ENCODE measurements around the gene PPM1M. TPM values are rescaled to one million over a fixed set of nuclear protein-coding genes. Genes with fewer than 3 reads are reported as not detected.
"Not testable (repeated sequence)": the region's sequence is repeated elsewhere in the genome, so short reads cannot be mapped to it uniquely, and the experiment has no call there.

PPM1M gene
- total RNA-seq, 1 experiment from 2014 or later = 4.6 TPM

DNA sequence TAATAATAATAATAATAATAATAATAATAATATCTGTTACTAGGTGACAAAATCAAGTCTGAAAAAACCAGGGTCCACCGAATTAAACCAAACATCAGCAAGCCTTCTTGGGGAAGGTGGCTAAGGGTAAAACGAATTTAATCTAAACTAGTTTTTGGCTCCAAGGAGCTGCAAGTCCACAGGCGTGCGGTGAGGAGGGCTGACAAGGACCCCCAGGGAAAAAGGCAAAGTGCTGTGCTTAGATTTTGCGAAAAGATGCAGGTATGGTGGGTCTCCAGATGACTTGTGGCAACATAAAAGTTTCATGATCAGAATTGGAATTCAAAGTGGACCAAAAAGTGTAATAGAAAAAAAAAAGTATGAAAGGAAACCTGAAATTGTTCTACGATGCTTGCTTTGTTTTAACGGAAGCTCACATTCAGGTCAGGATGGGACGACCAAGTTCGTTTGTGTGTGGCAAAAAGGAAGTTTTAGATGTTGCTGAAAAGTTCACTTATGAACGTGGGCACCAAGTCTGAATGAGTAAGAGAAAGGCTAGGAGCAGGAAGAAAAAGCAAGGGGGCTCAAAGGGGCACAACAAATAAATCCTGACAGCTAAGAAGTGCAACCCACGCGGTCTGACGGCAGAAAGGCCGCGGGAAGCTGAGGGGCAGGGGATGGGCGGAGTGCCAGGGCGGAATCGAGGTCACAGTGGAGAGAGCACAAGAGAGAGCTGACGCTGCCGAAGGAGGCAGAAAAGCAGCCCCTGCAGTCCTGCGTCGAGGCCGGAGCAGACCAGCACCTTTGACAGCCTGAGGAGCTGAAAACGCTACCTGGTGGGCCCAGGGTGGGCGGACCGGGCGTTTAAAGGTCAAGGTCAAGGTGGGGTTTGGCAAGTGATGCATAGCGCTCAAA is 31.8 kb downstream of the PPM1M start:
- peak; percentile 54 for DNase-seq (ENCODE audit: low read depth)

DNA sequence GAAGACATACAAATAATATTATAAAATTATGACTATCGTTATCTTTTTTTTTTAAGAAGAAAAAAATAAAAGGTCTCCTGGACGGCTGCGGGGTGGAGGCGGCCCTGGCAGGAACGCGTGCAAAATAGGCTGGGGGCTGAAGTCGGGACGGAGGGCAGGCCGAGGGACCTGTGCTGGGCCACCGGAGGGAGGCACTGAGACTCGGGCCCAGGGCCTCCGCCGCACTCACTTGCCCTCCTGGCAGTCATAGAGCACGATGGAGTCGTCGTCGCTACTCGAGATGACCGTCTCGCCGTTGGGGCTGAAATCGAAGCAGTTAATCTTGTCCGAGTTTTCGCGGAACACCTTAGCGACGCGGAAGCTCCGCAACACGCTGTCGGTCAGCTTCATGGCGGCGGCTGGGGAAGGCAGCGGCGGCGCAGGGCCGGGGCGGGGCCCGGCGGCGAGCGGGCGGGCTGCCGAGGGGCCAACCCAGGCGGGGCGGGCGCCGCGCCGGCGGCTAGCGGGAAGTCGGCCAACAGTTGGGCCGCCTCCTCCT is 32.5 kb downstream of the PPM1M start:
- DNase-seq (ENCODE audit: low read depth) = peak; percentile 54

DNA sequence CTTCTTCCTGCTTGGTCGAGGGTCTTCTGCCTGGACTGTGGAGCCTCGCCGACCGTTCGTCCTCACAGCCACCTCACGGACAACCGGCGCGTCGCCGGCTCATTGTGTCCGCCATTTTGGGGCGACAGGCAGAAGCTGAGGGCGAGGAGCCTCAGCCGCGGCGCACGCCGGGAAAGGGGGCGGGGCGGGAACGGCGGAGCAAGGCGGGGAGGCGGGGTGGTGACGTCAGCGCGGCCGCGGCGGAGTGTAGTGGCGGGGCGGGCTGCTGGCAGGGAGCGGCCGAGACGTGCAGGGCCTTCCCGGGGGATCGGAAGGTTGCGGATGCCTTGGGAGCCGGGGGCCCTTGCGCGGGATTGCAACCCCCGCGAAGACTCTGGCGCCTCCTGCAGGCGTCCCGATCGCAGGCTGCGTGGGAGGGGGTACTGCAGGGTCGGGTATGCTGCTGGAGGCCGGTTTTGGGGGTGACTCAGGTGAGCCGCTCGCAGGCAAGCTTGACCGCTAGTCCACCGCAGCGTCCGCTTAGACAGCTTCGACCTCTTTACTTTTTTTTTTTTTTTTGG is 33.0 kb downstream of the PPM1M start, which contains the start of gene WDR82:
Gene WDR82, minus strand, starts transcription at position 140 of the 560 bp plus-strand sequence. CDS start 288 bp downstream, outside the sequence.
- DNase-seq (ENCODE audit: low read depth) = peak; percentile 80

DNA sequence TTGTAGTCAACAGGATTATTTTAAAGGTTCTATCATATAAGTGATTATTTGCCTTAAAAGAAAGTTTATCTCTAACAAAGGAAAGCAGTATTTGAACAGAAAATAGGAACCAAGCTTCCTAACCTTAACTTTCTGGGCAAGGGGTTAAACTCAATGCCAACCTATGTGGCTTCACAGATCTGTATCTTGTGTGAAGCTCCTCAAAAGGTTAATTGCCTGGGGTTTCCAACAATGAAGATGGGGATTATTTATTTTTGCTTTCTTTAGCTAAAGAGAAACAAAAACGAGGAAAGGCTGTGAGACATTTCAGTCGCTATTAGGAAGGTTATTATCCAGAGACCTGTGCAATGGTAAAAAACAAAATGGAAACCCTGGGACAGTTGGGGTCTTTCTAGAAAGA is 34.0 kb downstream of the PPM1M start:
- DNase-seq (ENCODE audit: low read depth) = no peak

DNA sequence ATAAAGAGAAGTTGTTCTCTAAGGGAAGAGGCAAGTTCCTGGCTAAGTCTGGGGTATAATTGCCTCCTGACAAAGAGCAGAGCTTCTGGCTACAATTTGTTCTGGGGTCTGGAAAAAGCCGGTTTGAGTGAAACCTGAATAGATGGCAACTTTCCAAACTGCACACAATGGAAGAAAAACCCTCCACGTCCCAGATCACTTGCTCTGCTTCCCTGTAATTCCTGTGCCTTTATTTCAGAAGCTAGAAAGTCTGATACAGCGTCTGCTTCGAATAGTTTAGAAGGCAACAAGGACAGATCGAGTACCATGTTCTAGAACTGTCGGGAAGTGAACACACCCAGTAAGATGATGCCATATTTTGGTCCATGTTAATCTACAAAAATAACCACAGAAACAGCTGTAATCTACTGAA is 34.5 kb downstream of the PPM1M start:
- peak; percentile 22 for DNase-seq (ENCODE audit: low read depth)

DNA sequence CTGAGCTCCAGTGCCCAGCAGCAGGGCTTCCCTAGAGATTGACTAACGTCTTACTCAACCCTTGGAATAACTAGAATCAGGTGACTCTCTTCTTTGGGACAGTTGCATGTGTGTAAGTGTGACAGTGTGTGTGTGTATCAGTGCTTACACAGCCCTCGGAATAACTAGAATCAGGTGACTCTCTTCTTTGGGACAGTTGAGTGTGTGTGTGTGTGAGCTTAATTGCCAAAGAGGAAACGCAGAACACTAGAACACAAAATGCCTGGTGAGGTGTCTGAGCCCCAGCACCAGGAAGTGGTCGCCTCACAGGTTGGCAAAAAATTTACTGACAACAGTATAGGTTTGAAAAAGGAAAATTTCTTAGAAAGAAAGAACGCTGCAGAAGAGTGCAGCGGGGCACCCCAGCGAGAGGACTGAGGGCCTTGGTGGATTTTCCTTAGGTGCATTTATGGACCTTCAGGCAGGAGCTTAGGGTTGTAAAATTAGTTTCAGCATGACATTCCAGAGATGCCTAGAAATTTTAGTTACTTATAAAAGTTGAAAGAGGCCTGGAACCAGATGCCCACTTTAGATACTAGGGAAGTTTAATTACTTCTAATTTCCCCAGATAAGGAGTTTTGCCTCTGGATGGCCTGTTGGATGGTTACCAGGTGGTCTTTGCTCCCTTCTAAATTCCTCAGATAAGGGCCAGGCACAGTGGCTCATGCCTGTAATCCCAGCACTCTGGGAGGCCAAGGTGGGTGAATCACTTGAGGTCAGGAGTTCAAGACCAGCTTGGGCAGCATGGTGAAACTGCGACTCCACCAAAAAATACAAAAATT is 36.6 kb downstream of the PPM1M start:
- DNase-seq (ENCODE audit: low read depth) = peak; percentile 46

DNA sequence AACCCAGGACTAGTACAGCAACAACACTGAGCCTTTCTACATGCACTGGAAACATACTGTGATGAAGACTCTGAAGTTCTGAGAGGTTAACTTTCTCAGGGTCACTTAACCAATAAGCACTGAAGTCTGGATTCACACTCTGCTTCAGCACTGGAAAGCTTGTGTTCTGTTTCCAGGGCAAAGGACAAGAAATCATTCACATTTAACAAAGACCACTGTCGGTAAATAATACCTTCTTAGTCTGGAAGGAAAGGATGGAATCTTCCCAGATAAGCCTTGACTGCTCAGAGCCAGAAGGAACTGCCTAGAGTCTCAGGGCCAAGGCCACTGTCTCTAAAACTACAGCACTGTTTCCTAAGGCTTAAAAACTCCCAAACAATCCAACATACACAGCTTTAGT is 37.7 kb downstream of the PPM1M start:
- DNase-seq (ENCODE audit: low read depth) = no peak

DNA sequence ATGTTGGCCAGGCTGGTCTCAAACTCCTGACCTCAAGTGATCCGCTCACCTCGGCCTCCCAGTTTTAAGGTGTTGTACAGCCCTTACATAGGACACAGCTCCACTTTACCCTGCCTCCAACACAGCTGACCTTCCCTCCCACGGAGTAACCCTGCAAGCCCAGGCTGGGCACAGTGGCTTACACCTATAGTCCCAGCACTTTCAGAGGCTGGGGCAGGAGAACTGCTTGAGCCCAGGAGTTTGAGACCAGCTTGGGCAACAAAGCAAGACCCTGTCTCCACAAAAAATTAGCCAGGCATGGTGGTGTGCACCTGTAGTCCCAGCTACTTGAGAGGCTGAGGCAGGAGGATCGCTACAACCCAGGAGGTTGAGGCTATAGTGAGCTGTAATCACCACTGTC is 38.5 kb downstream of the PPM1M start:
- not testable (repeated sequence) for DNase-seq (ENCODE audit: low read depth)

DNA sequence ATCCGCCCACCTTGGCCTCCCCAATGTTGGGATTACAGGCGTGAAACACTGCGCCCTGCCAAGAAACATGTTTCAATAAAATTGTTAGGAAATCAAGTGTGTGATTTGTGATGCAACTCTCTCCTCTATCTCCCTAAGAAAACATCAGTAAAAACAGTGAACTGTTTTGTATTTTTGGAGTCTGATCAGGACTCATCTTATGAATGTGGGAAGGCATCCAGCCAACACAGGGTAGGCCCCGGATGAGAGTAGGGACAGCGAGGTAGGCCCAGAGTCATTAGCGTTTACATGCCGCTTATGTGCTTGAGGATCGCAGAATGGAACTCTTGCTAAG is 41.2 kb downstream of the PPM1M start:
- DNase-seq (ENCODE audit: low read depth) = no peak

DNA sequence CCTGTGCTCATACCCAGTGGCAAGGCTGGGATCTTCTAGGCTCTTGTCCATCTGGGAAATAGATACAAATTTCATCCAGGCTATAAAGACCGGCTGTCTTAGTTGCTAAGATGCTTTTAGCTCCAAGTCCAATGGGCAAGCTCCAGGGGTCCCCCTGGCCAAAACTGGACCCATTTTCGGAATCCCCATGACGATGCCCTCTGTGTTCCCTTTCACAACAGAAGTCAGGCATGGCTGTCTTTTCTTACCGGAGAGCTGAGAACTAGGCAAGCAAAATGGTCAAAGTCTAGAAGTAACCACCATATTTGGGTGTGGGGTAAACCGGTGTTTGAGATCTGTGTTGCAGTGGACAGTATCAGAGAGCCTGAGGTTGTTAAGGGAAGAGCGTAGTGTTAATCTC is 43.1 kb downstream of the PPM1M start:
- DNase-seq (ENCODE audit: low read depth) = no peak

DNA sequence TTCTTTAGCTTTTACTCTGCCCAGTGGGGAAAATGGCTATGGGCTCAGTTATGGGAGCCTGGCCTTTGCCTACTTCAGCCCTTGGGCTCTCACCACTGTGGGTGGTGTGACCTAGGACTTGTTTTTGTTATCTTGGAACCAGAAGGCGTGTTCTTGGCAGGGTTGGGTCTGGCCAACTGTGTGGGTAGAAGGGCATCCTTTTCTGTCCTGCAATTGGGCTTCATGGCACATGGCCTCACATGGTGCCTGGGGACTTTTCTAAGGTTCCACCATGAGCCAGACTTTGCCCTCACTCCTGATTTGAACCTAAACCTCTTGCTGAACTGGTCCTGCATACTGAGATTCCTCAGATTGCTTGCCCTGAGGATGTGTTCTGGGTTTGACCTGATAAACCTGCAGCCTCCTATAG is 43.8 kb downstream of the PPM1M start:
- no peak for DNase-seq (ENCODE audit: low read depth)

DNA sequence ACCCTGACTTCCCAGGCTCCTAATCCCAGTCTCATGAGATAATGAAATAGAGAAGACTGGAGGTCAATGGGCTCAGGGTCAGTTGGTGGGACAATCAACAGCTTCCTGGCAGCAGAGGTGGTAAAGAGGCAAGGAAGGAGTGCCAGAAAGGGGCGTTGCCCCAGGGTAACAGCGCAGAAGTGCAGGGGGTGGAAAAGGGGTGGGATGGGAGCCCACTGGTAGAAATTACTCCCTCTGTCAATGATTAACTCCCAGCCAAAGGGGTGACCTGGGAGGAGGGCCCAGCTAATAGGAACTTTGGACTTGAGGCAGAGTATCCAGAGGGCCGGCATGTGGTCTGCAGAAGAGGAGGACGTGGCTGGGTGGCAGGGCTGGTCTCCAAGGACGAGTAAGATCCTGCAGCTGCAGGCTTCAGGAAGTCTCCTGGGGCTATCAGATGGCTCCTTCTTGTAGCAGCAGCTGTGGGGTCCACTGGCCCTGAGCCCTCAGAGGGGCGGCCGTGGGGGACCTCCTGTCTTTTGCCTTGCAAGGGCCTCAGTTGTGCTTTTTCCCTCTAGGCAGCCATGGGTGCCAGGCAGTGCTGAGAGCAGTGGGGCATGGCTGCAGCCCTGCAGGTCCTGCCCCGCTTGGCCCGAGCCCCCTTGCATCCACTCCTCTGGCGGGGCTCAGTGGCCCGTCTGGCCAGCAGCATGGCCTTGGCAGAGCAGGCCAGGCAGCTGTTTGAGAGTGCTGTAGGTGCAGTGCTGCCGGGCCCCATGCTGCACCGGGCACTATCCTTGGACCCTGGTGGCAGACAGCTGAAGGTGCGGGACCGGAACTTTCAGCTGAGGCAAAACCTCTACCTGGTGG is 44.4 kb downstream of the PPM1M start:
- no peak for DNase-seq (ENCODE audit: low read depth)

DNA sequence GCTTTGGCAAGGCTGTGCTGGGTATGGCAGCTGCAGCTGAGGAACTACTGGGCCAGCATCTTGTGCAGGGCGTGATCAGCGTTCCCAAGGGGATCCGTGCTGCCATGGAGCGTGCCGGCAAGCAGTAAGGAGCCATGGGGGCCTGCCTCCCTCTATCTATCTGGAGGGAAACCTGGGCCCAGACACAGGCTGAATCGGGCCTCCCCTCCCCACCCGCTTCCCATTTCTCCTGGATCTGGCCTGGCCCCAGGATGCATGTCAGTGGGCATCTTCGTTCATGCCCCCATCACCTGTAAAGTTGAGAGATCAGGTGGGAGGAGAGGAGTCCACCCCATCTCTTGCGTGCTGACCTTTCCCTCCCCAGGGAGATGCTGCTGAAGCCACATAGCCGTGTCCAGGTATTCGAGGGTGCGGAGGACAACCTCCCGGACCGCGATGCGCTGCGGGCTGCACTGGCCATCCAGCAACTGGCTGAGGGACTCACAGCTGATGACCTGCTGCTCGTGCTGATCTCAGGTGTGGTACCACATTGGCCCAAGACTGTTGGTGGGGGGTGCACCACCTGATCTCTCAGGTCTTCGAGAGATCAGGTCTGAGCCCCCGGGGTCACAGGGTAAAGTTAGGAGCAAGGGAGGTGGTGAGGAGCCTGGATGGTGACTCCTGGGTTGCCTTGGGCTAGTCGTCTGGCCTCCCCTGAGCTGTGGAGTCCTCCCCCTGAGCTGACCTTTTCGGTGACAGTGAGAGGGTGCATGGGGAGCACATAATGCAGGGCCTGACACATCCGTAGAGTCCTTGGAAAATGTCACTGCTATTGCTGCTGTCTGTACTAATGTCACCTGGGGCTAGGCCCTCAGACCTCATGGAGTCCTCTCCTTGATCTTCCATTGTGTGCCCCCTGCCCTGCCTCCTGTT is 45.3 kb downstream of the PPM1M start:
- no peak for DNase-seq (ENCODE audit: low read depth)

DNA sequence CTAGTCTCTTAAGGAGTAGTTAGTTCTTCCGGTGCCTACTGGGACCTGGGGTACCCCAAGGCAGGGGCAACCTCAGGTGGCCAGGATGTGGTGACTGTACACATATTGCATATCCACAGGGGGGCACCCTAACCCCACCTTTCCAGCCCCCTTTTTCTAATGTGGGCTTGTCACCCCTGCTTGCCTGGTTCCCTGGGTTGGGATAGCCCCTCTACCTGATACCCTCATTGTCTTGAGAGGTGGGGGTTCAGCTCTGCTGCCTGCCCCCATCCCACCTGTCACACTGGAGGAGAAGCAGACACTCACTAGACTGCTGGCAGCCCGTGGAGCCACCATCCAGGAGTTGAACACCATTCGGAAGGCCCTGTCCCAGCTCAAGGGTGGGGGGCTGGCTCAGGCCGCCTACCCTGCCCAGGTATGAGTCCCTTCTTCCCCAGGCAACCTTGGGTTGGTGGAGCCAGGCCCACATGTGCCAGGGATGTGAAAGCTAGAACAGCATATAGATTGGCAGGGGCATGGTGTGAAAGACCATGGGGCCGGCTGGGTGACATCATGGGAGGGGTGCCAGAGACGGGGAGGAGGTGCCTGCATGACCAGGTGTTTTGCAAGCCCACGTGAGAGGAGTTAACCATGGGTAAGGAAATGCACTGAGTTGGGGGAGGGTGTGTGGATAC is 46.1 kb downstream of the PPM1M start:
- no peak for DNase-seq (ENCODE audit: low read depth)

DNA sequence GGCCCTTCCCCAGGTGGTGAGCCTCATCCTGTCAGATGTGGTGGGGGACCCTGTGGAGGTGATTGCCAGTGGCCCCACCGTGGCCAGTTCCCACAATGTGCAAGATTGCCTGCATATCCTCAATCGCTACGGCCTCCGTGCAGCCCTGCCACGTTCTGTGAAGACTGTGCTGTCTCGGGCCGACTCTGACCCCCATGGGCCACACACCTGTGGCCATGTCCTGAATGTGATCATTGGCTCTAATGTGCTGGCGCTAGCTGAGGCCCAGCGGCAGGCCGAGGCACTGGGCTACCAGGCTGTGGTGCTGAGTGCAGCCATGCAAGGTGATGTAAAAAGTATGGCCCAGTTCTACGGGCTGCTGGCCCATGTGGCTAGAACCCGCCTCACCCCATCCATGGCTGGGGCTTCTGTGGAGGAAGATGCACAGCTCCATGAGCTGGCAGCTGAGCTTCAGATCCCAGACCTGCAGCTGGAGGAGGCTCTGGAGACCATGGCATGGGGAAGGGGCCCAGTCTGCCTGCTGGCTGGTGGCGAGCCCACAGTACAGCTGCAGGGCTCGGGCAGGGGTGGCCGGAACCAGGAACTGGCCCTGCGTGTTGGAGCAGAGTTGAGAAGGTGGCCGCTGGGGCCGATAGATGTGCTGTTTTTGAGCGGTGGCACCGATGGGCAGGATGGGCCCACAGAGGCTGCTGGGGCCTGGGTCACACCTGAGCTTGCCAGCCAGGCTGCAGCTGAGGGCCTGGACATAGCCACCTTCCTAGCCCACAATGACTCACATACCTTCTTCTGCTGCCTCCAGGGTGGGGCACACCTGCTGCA is 46.9 kb downstream of the PPM1M start:
- DNase-seq (ENCODE audit: low read depth) = no peak

DNA sequence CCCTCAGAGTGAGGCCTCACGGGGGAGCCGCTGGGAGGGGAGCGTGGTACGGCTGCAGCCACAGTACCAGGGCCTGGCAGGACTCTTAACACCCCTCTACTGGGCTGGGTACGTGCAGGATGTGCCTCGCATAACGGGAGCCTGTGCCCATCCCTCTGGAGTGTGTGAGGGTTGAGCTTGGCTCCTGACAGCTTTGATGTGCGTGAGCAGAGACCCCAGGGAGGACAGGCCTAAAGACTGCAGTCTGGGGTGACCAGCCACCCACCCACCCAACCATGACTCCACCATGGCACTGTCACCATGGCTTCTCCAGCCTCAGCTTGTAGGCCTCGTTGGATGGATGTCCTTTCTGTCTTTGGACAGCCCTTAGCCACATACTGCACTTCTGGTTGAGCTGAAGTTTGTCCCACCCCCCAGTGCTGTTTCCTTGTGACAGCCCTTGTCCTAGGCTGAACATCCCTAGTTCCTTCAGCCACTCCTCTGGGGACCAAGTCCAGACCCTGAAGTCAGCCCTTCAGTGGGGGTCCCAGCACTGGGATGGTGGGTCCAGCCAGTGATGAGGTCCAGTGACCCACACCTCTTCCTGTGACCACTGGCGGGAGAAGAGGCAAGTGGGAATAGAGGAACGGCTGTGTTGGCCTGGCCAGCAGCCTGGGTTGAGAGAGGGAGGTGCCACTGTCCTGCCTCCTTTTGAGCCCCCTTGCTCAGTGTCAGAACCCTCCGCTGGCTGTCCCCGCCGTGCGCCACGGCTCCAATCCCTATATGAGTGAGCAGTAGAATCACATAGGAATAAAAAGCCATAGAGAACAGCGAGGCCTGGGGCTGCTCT is 48.1 kb downstream of the PPM1M start:
- DNase-seq (ENCODE audit: low read depth) = no peak

DNA sequence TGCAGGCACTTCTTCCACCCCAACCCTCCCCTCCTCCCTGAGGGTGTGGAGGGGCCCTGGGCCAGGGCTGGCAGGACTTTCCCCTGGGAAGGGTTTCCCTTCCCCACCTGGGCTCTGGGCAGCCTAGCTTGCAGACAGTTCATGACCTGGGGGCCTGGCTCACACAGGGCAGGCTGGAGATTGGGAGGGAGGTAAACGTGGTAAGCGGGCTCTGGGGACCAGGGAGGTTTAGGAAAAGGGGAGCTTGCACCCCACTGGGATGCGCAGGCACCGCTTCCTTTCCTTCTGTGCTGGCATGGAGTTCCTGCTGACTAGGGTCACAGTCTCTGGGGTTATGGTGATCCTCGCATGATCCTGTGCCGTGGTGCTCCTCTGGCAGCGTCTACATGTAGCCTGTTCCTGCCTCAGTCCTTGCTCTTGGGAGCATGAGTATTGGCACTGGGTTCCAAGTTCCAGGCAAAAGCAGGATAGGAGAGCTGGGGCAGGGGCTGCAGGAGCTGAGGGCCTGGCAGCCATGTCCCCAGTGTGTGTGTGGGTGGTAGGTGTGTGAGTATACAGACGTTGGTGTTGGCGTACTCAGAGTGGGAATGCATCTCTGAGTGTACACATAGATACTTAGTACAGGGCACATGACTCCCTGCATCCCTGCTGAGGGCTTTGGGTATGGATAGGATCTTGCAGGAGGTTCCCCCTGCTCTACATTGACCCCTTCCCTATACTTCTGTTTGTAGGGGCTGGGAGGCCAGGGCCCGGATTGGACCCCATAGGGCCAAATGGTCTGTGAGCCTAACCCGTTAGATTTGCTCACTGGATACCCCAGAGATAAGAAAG is 49.0 kb downstream of the PPM1M start:
- no peak for DNase-seq (ENCODE audit: low read depth)
